HEK293 (cell line): Measurements from ENCODE around the gene RTF2.
A peak's percentile ranks its signal among the peaks of the same experiment; 100 is the strongest.

Source experiments
- BCL11A ChIP-seq: fragments of 450-650 bp; formaldehyde crosslinking; IDR thresholded peaks from 2 replicates; pipeline ENCODE4 v1.5.1; 2016; ENCODE audit warnings: low read depth, missing biosample characterization, missing genetic modification characterization
- HOXC10 ChIP-seq: sonication (generic); formaldehyde crosslinking; IDR thresholded peaks from 2 replicates; pipeline ENCODE4 v1.8.1; 2023; ENCODE audit warnings: mild to moderate bottlenecking, missing genetic modification reagents
- KLF10 ChIP-seq: fragments of 450-650 bp; IDR thresholded peaks from 2 replicates; pipeline ENCODE4 v1.5.1; 2018; ENCODE audit warnings: missing biosample characterization, mild to moderate bottlenecking, missing genetic modification characterization
- MYNN ChIP-seq: fragments of 450-650 bp; formaldehyde crosslinking; IDR thresholded peaks from 2 replicates; pipeline ENCODE4 v1.5.1; 2016; ENCODE audit warnings: missing biosample characterization, missing genetic modification characterization, borderline replicate concordance
- OVOL3 ChIP-seq: fragments of 450-650 bp; formaldehyde crosslinking; IDR thresholded peaks from 2 replicates; pipeline ENCODE4 v1.5.1; 2016; ENCODE audit warnings: missing biosample characterization, missing genetic modification characterization
- PRDM2 ChIP-seq: fragments of 450-650 bp; formaldehyde crosslinking; IDR thresholded peaks from 2 replicates; pipeline ENCODE4 v1.5.1; 2016; ENCODE audit warnings: missing biosample characterization, missing genetic modification characterization, borderline replicate concordance
- RBAK ChIP-seq: fragments of 450-650 bp; formaldehyde crosslinking; IDR thresholded peaks from 2 replicates; pipeline ENCODE4 v1.5.1; 2016; ENCODE audit warnings: missing biosample characterization, missing genetic modification characterization
- TRIM28 ChIP-seq: IDR thresholded peaks from 2 replicates; pipeline ENCODE4 v1.6.1; 2011; ENCODE audit warnings: low read length, control low read depth, borderline replicate concordance
- ZBTB10 ChIP-seq: fragments of 450-650 bp; formaldehyde crosslinking; IDR thresholded peaks from 2 replicates; pipeline ENCODE4 v1.5.1; 2016; ENCODE audit warnings: missing biosample characterization, missing genetic modification characterization
- ZBTB44 ChIP-seq: fragments of 450-650 bp; IDR thresholded peaks from 2 replicates; pipeline ENCODE4 v1.5.1; 2018; ENCODE audit warnings: missing biosample characterization, mild to moderate bottlenecking, missing genetic modification characterization
- ZBTB8A ChIP-seq: fragments of 450-650 bp; formaldehyde crosslinking; IDR thresholded peaks from 2 replicates; pipeline ENCODE4 v1.5.1; 2016; ENCODE audit warnings: missing biosample characterization, missing genetic modification characterization
- ZEB2 ChIP-seq: fragments of 450-650 bp; formaldehyde crosslinking; IDR thresholded peaks from 2 replicates; pipeline ENCODE4 v1.5.1; 2016; ENCODE audit warnings: missing biosample characterization, missing genetic modification characterization
- ZNF148 ChIP-seq: fragments of 450-650 bp; formaldehyde crosslinking; IDR thresholded peaks from 2 replicates; pipeline ENCODE4 v1.5.0; 2017; ENCODE audit warnings: missing biosample characterization, missing genetic modification characterization, borderline replicate concordance
- ZNF214 ChIP-seq: fragments of 450-650 bp; formaldehyde crosslinking; IDR thresholded peaks from 2 replicates; pipeline ENCODE4 v1.5.1; 2017; ENCODE audit warnings: missing biosample characterization, mild to moderate bottlenecking, missing genetic modification characterization, borderline replicate concordance
- ZNF248 ChIP-seq: fragments of 450-650 bp; formaldehyde crosslinking; IDR thresholded peaks from 2 replicates; pipeline ENCODE4 v1.5.1; 2017; ENCODE audit warnings: missing biosample characterization, missing genetic modification characterization
- ZNF391 ChIP-seq: fragments of 450-650 bp; formaldehyde crosslinking; IDR thresholded peaks from 2 replicates; pipeline ENCODE4 v1.5.1; 2016; ENCODE audit warnings: low read depth, missing biosample characterization, missing genetic modification characterization, borderline replicate concordance
- ZNF48 ChIP-seq: fragments of 450-650 bp; formaldehyde crosslinking; IDR thresholded peaks from 2 replicates; pipeline ENCODE4 v1.5.1; 2016; ENCODE audit warnings: missing biosample characterization, missing genetic modification characterization
- ZNF514 ChIP-seq: fragments of 450-650 bp; formaldehyde crosslinking; IDR thresholded peaks from 2 replicates; pipeline ENCODE4 v1.5.1; 2016; ENCODE audit warnings: missing biosample characterization, missing genetic modification characterization
- ZNF549 ChIP-seq: fragments of 450-650 bp; IDR thresholded peaks from 2 replicates; pipeline ENCODE4 v1.5.1; 2018; ENCODE audit warnings: missing biosample characterization, missing genetic modification characterization, mild to moderate bottlenecking, inconsistent platforms, moderate library complexity
- ZNF580 ChIP-seq: fragments of 450-650 bp; formaldehyde crosslinking; IDR thresholded peaks from 2 replicates; pipeline ENCODE4 v1.5.1; 2016; ENCODE audit warnings: missing biosample characterization, missing genetic modification characterization
- ZNF585B ChIP-seq: fragments of 450-650 bp; formaldehyde crosslinking; IDR thresholded peaks from 2 replicates; pipeline ENCODE4 v1.5.1; 2016; ENCODE audit warnings: missing biosample characterization, missing genetic modification characterization
- ZNF624 ChIP-seq: fragments of 450-650 bp; formaldehyde crosslinking; IDR thresholded peaks from 2 replicates; pipeline ENCODE4 v1.5.1; 2017; ENCODE audit warnings: missing biosample characterization, missing genetic modification characterization
- ZNF626 ChIP-seq: fragments of 450-650 bp; sonication (Bioruptor Pico); formaldehyde crosslinking; IDR thresholded peaks from 2 replicates; pipeline ENCODE4 v1.5.1; 2018; ENCODE audit warnings: missing biosample characterization, missing genetic modification characterization, inconsistent platforms
- ZNF768 ChIP-seq: fragments of 450-650 bp; formaldehyde crosslinking; IDR thresholded peaks from 2 replicates; pipeline ENCODE4 v1.5.1; 2018; ENCODE audit warnings: missing biosample characterization, mild to moderate bottlenecking, missing genetic modification characterization
- ZNF837 ChIP-seq: fragments of 450-650 bp; formaldehyde crosslinking; IDR thresholded peaks from 2 replicates; pipeline ENCODE4 v1.5.1; 2016; ENCODE audit warnings: missing biosample characterization, missing genetic modification characterization
- ZNF843 ChIP-seq: fragments of 450-650 bp; formaldehyde crosslinking; IDR thresholded peaks from 2 replicates; pipeline ENCODE4 v1.5.1; 2016; ENCODE audit warnings: missing biosample characterization, missing genetic modification characterization

RTF2 gene

GRCh38 chr20:56554869-56555268, 86.4 kb downstream of the RTF2 start (continued):
- no peak for TF ChIP-seq ZNF48 (tag by site-specific recombination)
- TF ChIP-seq ZNF768 (tag by site-specific recombination): no peak
- no peak for TF ChIP-seq OVOL3
- no peak for TF ChIP-seq ZNF624 (tag by site-specific recombination)
- no peak for TF ChIP-seq ZNF585B (tag by site-specific recombination)
- TF ChIP-seq ZNF580 (tag by site-specific recombination): no peak
- no peak for TF ChIP-seq ZNF626 (tag by site-specific recombination)
- no peak for TF ChIP-seq ZNF148 (tag by site-specific recombination)
- TF ChIP-seq ZNF214: no peak
- TF ChIP-seq ZNF843 (tag by site-specific recombination): peak; percentile 42; the same call in 1 of the 2 replicates
- TF ChIP-seq ZEB2: peak; percentile 75
- peak; percentile 26; the same call in 1 of the 2 replicates for TF ChIP-seq TRIM28
- no peak for TF ChIP-seq RBAK
- no peak for TF ChIP-seq ZNF514 (tag by site-specific recombination)
- TF ChIP-seq MYNN (tag by site-specific recombination): no peak
- TF ChIP-seq ZBTB8A: no peak
- no peak for TF ChIP-seq PRDM2 (tag by site-specific recombination)
- no peak for TF ChIP-seq HOXC10
- no peak for TF ChIP-seq ZNF391
- TF ChIP-seq ZBTB10 (tag by site-specific recombination): peak; percentile 51; the same call in 1 of the 2 replicates
- TF ChIP-seq BCL11A (tag by site-specific recombination): no peak
- no peak for TF ChIP-seq ZNF549 (tag by site-specific recombination)
- no peak for TF ChIP-seq ZNF837
- peak; percentile 95 for TF ChIP-seq ZBTB44 (tag by site-specific recombination)
- TF ChIP-seq KLF10: 0 out of 2 replicates have a peak, but pooled peaks have one; percentile 44
- no peak for TF ChIP-seq ZNF248 (tag by site-specific recombination)
